ENCODE results near the gene GREB1.

GREB1 gene

GRCh38 chr2:11602563-11603204 lies 68.8 kb downstream of the GREB1 start:
- DNase-seq (ENCODE audit: low read depth): no peak

- DNase-seq (ENCODE audit: low read depth): no peak
Observed at GRCh38 chr2:11610624-11611242, 76.9 kb downstream of the GREB1 start.

GRCh38 chr2:11611251-11611650 lies 77.4 kb downstream of the GREB1 start:
- no peak for DNase-seq (ENCODE audit: low read depth)

- no peak for DNase-seq (ENCODE audit: low read depth)
Observed at GRCh38 chr2:11612553-11613215, 78.8 kb downstream of the GREB1 start.

- DNase-seq (ENCODE audit: low read depth): no peak
Observed at GRCh38 chr2:11613297-11613696, 79.5 kb downstream of the GREB1 start.

GRCh38 chr2:11615209-11615608 lies 81.4 kb downstream of the GREB1 start:
- no peak for DNase-seq (ENCODE audit: low read depth)

GRCh38 chr2:11616097-11616687 lies 82.3 kb downstream of the GREB1 start:
- no peak for DNase-seq (ENCODE audit: low read depth)

GRCh38 chr2:11616851-11617415 lies 83.1 kb downstream of the GREB1 start:
- DNase-seq (ENCODE audit: low read depth): no peak

GRCh38 chr2:11617527-11617926 lies 83.7 kb downstream of the GREB1 start:
- DNase-seq (ENCODE audit: low read depth): no peak

- no peak for DNase-seq (ENCODE audit: low read depth)
Observed at GRCh38 chr2:11617984-11618707, 84.3 kb downstream of the GREB1 start.

- DNase-seq (ENCODE audit: low read depth): no peak
Observed at GRCh38 chr2:11618708-11619062, 84.8 kb downstream of the GREB1 start.

GRCh38 chr2:11621410-11621809 lies 87.6 kb downstream of the GREB1 start:
- DNase-seq (ENCODE audit: low read depth): no peak

GRCh38 chr2:11622611-11623010 lies 88.8 kb downstream of the GREB1 start:
- DNase-seq (ENCODE audit: low read depth): no peak

GRCh38 chr2:11624893-11625292 lies 91.0 kb downstream of the GREB1 start:
- DNase-seq (ENCODE audit: low read depth): no peak

- DNase-seq (ENCODE audit: low read depth): no peak
Observed at GRCh38 chr2:11625671-11626070, 91.8 kb downstream of the GREB1 start.

- no peak for DNase-seq (ENCODE audit: low read depth)
Observed at GRCh38 chr2:11628675-11629074, 94.8 kb downstream of the GREB1 start.

- no peak for DNase-seq (ENCODE audit: low read depth)
Observed at GRCh38 chr2:11629215-11629614, 95.4 kb downstream of the GREB1 start.

GRCh38 chr2:11629851-11630250 lies 96.0 kb downstream of the GREB1 start:
- DNase-seq (ENCODE audit: low read depth): no peak

- DNase-seq (ENCODE audit: low read depth): no peak
Observed at GRCh38 chr2:11630855-11631254, 97.0 kb downstream of the GREB1 start.

GRCh38 chr2:11631462-11631861 lies 97.6 kb downstream of the GREB1 start:
- DNase-seq (ENCODE audit: low read depth): no peak

GRCh38 chr2:11633923-11634478 lies 100.2 kb downstream of the GREB1 start:
- no peak for DNase-seq (ENCODE audit: low read depth)

- DNase-seq (ENCODE audit: low read depth): no peak
Observed at GRCh38 chr2:11634584-11634983, 100.7 kb downstream of the GREB1 start.

Measured in activated T-cell treated with anti-CD3 and anti-CD28 coated beads for 1 hour (primary cell).